Activated CD4-positive, CD25-positive, alpha-beta regulatory T cell (primary cell): ENCODE data around the gene QKI.

ENCODE experiments used
- DNase-seq, 4 experiments: peaks; one replicate each; lab custom pipeline; 2025; lab: John Stamatoyannopoulos, UW

Gene QKI

GRCh38 chr6:163532526-163533078 lies 118.1 kb downstream of the QKI start:
- no peak for DNase-seq

GRCh38 chr6:163533443-163533842 lies 118.9 kb downstream of the QKI start:
- no peak for DNase-seq

- no peak for DNase-seq
Observed at GRCh38 chr6:163536770-163537169, 122.3 kb downstream of the QKI start.

- no peak for DNase-seq
Observed at GRCh38 chr6:163538331-163538730, 123.8 kb downstream of the QKI start.

- DNase-seq = no peak
Observed at GRCh38 chr6:163539101-163539762, 124.7 kb downstream of the QKI start.

- no peak for DNase-seq
Observed at GRCh38 chr6:163543321-163543720, 128.8 kb downstream of the QKI start.

- DNase-seq = no peak
Observed at GRCh38 chr6:163545370-163545769, 130.9 kb downstream of the QKI start.

GRCh38 chr6:163547287-163547686 lies 132.8 kb downstream of the QKI start:
- no peak for DNase-seq

- no peak for DNase-seq
Observed at GRCh38 chr6:163548624-163549023, 134.1 kb downstream of the QKI start.

- DNase-seq = no peak
Observed at GRCh38 chr6:163554032-163554431, 139.5 kb downstream of the QKI start.

GRCh38 chr6:163554663-163555062 lies 140.1 kb downstream of the QKI start:
- DNase-seq = peak in 3 of 4 experiments; percentile 8 to 20 (median 10)

GRCh38 chr6:163559661-163560060 lies 145.1 kb downstream of the QKI start:
- no peak for DNase-seq

GRCh38 chr6:163563318-163563717 lies 148.8 kb downstream of the QKI start:
- DNase-seq = no peak

GRCh38 chr6:163564534-163564933 lies 150.0 kb downstream of the QKI start:
- DNase-seq = no peak

GRCh38 chr6:163565140-163565539 lies 150.6 kb downstream of the QKI start:
- no peak for DNase-seq

GRCh38 chr6:163566056-163566455 lies 151.5 kb downstream of the QKI start:
- DNase-seq = no peak

- no peak for DNase-seq
Observed at GRCh38 chr6:163568275-163568674, 153.8 kb downstream of the QKI start.

- no peak for DNase-seq
Observed at GRCh38 chr6:163570579-163571231, 156.2 kb downstream of the QKI start.

- no peak for DNase-seq
Observed at GRCh38 chr6:163571730-163572129, 157.2 kb downstream of the QKI start.

- DNase-seq = no peak
Observed at GRCh38 chr6:163572612-163573011, 158.1 kb downstream of the QKI start.

GRCh38 chr6:163573503-163574179 lies 159.1 kb downstream of the QKI start:
- DNase-seq = no peak

- DNase-seq = no peak
Observed at GRCh38 chr6:163576114-163576513, 161.6 kb downstream of the QKI start.

- DNase-seq = no peak
Observed at GRCh38 chr6:163577404-163577803, 162.9 kb downstream of the QKI start.
